Liver (tissue), 3 donors: ENCODE data around the gene C8B.
A peak's percentile ranks its signal among the peaks of the same experiment; 100 is the strongest.

ENCODE experiments used
- FOXA1 ChIP-seq: IDR thresholded peaks from 2 replicates; pipeline ENCODE4 v1.6.1; 2016; ENCODE audit warnings: antibody characterized with exemption
- HNF4A ChIP-seq, 2 donors: conservative IDR thresholded peaks; 2 replicates each; pipeline ENCODE4 v1.6.1; 2016; ENCODE audit warnings: antibody characterized with exemption in 2 of 2, mild to moderate bottlenecking in 2 of 2
- HNF4G ChIP-seq: IDR thresholded peaks from 2 replicates; pipeline ENCODE4 v1.6.1; 2016; ENCODE audit warnings: antibody characterized with exemption
- TF ChIP-seq, protein P1 (sequence below): fragments of 150-350 bp; IDR thresholded peaks from 2 replicates; pipeline ENCODE4 v1.5.1; 2017; ENCODE audit warnings: improper control_type of control experiment, low read depth, low read length; ENCODE audit not compliant: missing input control
- donor health status: healthy.
- donor health status: healthy.

GRCh38 chr1:56961426-56961825 is 4.4 kb downstream of the C8B start:
- TF ChIP-seq HNF4G = no peak
- TF ChIP-seq, protein P1, sequence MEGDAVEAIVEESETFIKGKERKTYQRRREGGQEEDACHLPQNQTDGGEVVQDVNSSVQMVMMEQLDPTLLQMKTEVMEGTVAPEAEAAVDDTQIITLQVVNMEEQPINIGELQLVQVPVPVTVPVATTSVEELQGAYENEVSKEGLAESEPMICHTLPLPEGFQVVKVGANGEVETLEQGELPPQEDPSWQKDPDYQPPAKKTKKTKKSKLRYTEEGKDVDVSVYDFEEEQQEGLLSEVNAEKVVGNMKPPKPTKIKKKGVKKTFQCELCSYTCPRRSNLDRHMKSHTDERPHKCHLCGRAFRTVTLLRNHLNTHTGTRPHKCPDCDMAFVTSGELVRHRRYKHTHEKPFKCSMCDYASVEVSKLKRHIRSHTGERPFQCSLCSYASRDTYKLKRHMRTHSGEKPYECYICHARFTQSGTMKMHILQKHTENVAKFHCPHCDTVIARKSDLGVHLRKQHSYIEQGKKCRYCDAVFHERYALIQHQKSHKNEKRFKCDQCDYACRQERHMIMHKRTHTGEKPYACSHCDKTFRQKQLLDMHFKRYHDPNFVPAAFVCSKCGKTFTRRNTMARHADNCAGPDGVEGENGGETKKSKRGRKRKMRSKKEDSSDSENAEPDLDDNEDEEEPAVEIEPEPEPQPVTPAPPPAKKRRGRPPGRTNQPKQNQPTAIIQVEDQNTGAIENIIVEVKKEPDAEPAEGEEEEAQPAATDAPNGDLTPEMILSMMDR = no peak
- peak in 1 of 2 donors; percentile 40 for TF ChIP-seq HNF4A (conservative IDR thresholded peaks at IDR 0.05)
- TF ChIP-seq FOXA1 = no peak
